Prostate gland (tissue), 2 donors: ENCODE measurements around the gene HTRA2. TPM values are rescaled to one million over a fixed set of nuclear protein-coding genes. Genes with fewer than 3 reads are reported as not detected.
A peak's percentile ranks its signal among the peaks of the same experiment; 100 is the strongest.

Experiments
- DNase-seq: peaks from one replicate; pipeline ENCODE4 v3.0.0-alpha.2; 2019; ENCODE audit warnings: low spot score
- H3K27ac ChIP-seq, 2 donors: fragments of 200-600 bp; sonication (generic); 2 replicates each; pipeline ENCODE4 v1.5.1; 2017 to 2019
- H3K27me3 ChIP-seq: fragments of 200-600 bp; sonication (generic); replicated peaks from 2 replicates; pipeline ENCODE4 v1.5.1; 2019; ENCODE audit not compliant: insufficient read depth
- H3K36me3 ChIP-seq, 2 donors: fragments of 200-600 bp; sonication (generic); 1 replicate in 1 of 2; 2 replicates in 1 of 2; pipeline versions ENCODE4 v1.5.1 to v1.8.1; 2017 to 2019
- H3K4me1 ChIP-seq: fragments of 200-600 bp; sonication (generic); replicated peaks from 2 replicates; pipeline ENCODE4 v1.5.1; 2019
- H3K4me3 ChIP-seq, 2 donors: fragments of 200-600 bp; sonication (generic); 2 replicates each; pipeline ENCODE4 v1.5.1; 2017 to 2019
- H3K9me3 ChIP-seq: fragments of 200-600 bp; sonication (generic); 2 replicates; pipeline ENCODE4 v1.5.1; 2017
- POLR2A ChIP-seq: fragments of 450-650 bp; IDR thresholded peaks from one replicate; pipeline ENCODE4 v1.6.1; 2016; ENCODE audit warnings: antibody characterized with exemption, mild to moderate bottlenecking
- POLR2AphosphoS5 ChIP-seq: sonication (generic); formaldehyde crosslinking; IDR thresholded peaks from one replicate; pipeline ENCODE4 v1.6.1; 2017; ENCODE audit warnings: antibody characterized with exemption
- WGBS: methylation state at CpG from one replicate; pipeline ENCODE4 v1.1.5; 2018; 5-methylcytosine and 5-hydroxymethylcytosine counted together
- intact Hi-C: fragments of 100-400 bp; cut with DNase I; formaldehyde crosslinking; loops from one replicate; pipeline ENCODE4 v1.14.2; 2022
- total RNA-seq, 2 donors: library from RNA; depleted of rRNA; stranded (reverse); fragments of >200 nt; gene quantifications; one replicate each; pipeline ENCODE4 v1.1.0, GENCODE V29; 2016
- TF ChIP-seq, protein P1 (sequence below), 4 experiments: fragments of 200-600 bp in 2 of 4; fragments of 450-650 bp in 2 of 4; sonication (generic) in 2 of 4; IDR thresholded peaks; 1 replicate in 3 of 4; 2 replicates in 1 of 4; pipeline ENCODE4 v1.5.1; 2016 to 2019; ENCODE audit warnings: antibody characterized with exemption in 4 of 4, mild to moderate bottlenecking in 2 of 4, moderate library complexity in 2 of 4

Gene HTRA2
- total RNA-seq, 2 donors from 2014 or later = 19.1 to 37.9 TPM

GRCh38 chr2:74576863-74577229 is 47.1 kb downstream of the HTRA2 start:
- peak overlapping the region in 1 of 2 donors; percentile 40 for H3K27ac ChIP-seq
- DNase-seq = peak; percentile 57
- H3K27me3 ChIP-seq = no peaks in the 10 kb centered on the region
- WGBS = 7% methylated on average over 1 of the region's 1 CpG
- no peak overlapping the region for H3K4me3 ChIP-seq
- H3K9me3 ChIP-seq = no peaks in the 10 kb centered on the region
- intact Hi-C loops = no loop called here
- H3K4me1 ChIP-seq = no peaks in the 10 kb centered on the region
- H3K36me3 ChIP-seq = no peaks in the 10 kb centered on the region
- TF ChIP-seq POLR2AphosphoS5 (peak; percentile 79), POLR2A (no peak)
- TF ChIP-seq, protein P1, sequence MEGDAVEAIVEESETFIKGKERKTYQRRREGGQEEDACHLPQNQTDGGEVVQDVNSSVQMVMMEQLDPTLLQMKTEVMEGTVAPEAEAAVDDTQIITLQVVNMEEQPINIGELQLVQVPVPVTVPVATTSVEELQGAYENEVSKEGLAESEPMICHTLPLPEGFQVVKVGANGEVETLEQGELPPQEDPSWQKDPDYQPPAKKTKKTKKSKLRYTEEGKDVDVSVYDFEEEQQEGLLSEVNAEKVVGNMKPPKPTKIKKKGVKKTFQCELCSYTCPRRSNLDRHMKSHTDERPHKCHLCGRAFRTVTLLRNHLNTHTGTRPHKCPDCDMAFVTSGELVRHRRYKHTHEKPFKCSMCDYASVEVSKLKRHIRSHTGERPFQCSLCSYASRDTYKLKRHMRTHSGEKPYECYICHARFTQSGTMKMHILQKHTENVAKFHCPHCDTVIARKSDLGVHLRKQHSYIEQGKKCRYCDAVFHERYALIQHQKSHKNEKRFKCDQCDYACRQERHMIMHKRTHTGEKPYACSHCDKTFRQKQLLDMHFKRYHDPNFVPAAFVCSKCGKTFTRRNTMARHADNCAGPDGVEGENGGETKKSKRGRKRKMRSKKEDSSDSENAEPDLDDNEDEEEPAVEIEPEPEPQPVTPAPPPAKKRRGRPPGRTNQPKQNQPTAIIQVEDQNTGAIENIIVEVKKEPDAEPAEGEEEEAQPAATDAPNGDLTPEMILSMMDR (IDR thresholded peaks at IDR 0.05) = peak in 1 of 4 experiments; percentile 9

DNA sequence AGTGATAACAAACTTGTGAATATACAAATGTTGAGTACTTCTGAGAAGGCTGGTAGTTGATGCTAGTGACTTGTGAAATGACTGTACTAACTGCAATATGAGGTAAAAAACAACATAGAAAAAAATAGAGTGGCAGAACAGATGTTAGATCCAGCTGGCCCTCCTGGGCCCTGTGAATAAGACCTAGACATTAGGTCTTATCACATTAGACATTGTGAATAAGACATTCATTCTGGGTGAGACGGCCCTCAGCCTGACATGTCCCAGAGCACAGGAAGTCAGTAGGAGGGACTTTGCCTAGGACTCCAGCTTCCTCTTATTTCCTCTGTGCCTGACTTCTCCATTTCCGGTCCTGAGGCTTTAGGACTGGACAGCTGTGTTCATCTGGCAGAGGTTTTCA is 47.7 kb downstream of the HTRA2 start:
- Histone ChIP-seq H3K4me1 (no peaks in the 10 kb centered on the region), H3K27ac (no peak overlapping the region), H3K27me3 (no peaks in the 10 kb centered on the region), H3K4me3 (no peak overlapping the region), H3K9me3 (no peaks in the 10 kb centered on the region), H3K36me3 (no peaks in the 10 kb centered on the region)
- intact Hi-C loops = no loop called here
- WGBS = 55% methylated on average over 2 of the region's 2 CpGs
- TF ChIP-seq, protein P1 (IDR thresholded peaks at IDR 0.05) = no peak
- TF ChIP-seq POLR2A = no peak
- no peak for TF ChIP-seq POLR2AphosphoS5
- DNase-seq = no peak

- no peak overlapping the region for H3K4me3 ChIP-seq
- H3K27me3 ChIP-seq = no peaks in the 10 kb centered on the region
- intact Hi-C loops = no loop called here
- DNase-seq = no peak
- H3K4me1 ChIP-seq = no peaks in the 10 kb centered on the region
- no peak overlapping the region for H3K27ac ChIP-seq
- WGBS = 82% methylated on average over 3 of the region's 3 CpGs
- H3K9me3 ChIP-seq = no peaks in the 10 kb centered on the region
- TF ChIP-seq POLR2AphosphoS5 = no peak
- TF ChIP-seq, protein P1 (IDR thresholded peaks at IDR 0.05) = no peak
- TF ChIP-seq POLR2A = no peak
- no peaks in the 10 kb centered on the region for H3K36me3 ChIP-seq
These were observed 48.7 kb downstream of the HTRA2 start for GRCh38 chr2:74578408-74578807.

DNA sequence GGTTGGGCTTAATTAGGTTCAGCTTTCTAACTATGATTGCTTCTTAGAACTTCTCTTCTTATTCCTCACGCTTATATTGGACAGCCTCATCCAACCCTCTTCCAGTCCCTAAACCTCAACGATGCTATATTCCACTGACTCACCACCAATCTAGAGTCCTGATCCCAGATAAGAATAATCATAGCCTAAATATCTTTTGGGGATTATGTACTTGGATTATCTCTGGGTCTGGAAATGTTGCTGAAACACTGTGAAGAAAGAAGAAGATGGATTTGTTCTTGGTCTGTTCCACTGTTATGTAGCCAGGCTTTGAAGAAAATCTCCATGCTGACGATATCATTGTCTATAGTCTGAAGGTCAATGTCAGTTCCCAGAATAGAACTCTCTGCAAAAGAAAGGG is 51.7 kb downstream of the HTRA2 start:
- TF ChIP-seq POLR2AphosphoS5 (no peak), POLR2A (no peak)
- TF ChIP-seq, protein P1 (IDR thresholded peaks at IDR 0.05) = no peak
- intact Hi-C loops = loop anchor here (10.0 kb wide), 1 partner anchor 57 kb away; the partner anchor contains the start of genes AUP1, DQX1 and HTRA2
- Histone ChIP-seq H3K27ac (no peak overlapping the region), H3K27me3 (no peaks in the 10 kb centered on the region), H3K4me1 (no peaks in the 10 kb centered on the region), H3K4me3 (no peak overlapping the region), H3K9me3 (no peaks in the 10 kb centered on the region), H3K36me3 (no peaks in the 10 kb centered on the region)
- no peak for DNase-seq
- WGBS = 88% methylated on average over 3 of the region's 3 CpGs

- no peaks in the 10 kb centered on the region for H3K4me1 ChIP-seq
- 78% methylated on average over 2 of the region's 2 CpGs for WGBS
- no peak overlapping the region for H3K4me3 ChIP-seq
- TF ChIP-seq POLR2AphosphoS5 = no peak
- TF ChIP-seq POLR2A = no peak
- TF ChIP-seq, protein P1 (IDR thresholded peaks at IDR 0.05) = no peak
- no peaks in the 10 kb centered on the region for H3K27me3 ChIP-seq
- H3K27ac ChIP-seq = no peak overlapping the region
- intact Hi-C loops = loop anchor here (10.0 kb wide), 1 partner anchor 57 kb away; the partner anchor contains the start of genes AUP1, DQX1 and HTRA2
- no peaks in the 10 kb centered on the region for H3K36me3 ChIP-seq
- no peak for DNase-seq
- no peaks in the 10 kb centered on the region for H3K9me3 ChIP-seq
These were observed 52.5 kb downstream of the HTRA2 start for GRCh38 chr2:74582184-74582583.

Other genes with a start within 250 kb of the HTRA2 start
- 10 to 100 TPM in 1 of 2 donors, 1 to 10 TPM in 1; 6.2 to 65.9 TPM for gene SLC4A5, start 186.5 kb upstream of the HTRA2 start, total RNA-seq
- gene DCTN1, start 149.6 kb upstream of the HTRA2 start, total RNA-seq = 100 to 1,000 TPM in 1 of 2 donors, 10 to 100 TPM in 1; 93.9 to 294 TPM
- 1 to 10 TPM; 6.1 to 6.8 TPM for gene C2orf81, start 108.3 kb upstream of the HTRA2 start, total RNA-seq
- 10 to 100 TPM; 11.4 to 19.4 TPM for gene WDR54, start 108.2 kb upstream of the HTRA2 start, total RNA-seq
- 10 to 100 TPM; 24.5 to 26.0 TPM for gene RTKN, start 88.0 kb upstream of the HTRA2 start, total RNA-seq
- 10 to 100 TPM; 28.3 to 46.7 TPM for gene INO80B, start 74.8 kb upstream of the HTRA2 start, total RNA-seq
- gene WBP1, start 71.5 kb upstream of the HTRA2 start, total RNA-seq = 100 to 1,000 TPM in 1 of 2 donors, 10 to 100 TPM in 1; 73.3 to 158 TPM
- 10 to 100 TPM; 57.1 to 68.3 TPM for gene MOGS, start 64.6 kb upstream of the HTRA2 start, total RNA-seq
- gene MRPL53, start 57.3 kb upstream of the HTRA2 start, total RNA-seq = 10 to 100 TPM; 28.2 to 63.3 TPM
- gene CCDC142, start 46.9 kb upstream of the HTRA2 start, total RNA-seq = 10 to 100 TPM; 28.0 to 28.3 TPM
- gene TTC31, start 46.9 kb upstream of the HTRA2 start, total RNA-seq = 10 to 100 TPM; 24.0 to 27.6 TPM
- 1 to 10 TPM in 1 of 2 donors, not detected in 1; 1.2 TPM for gene LBX2, start 30.3 kb upstream of the HTRA2 start, total RNA-seq
- gene PCGF1, start 22.2 kb upstream of the HTRA2 start, total RNA-seq = 10 to 100 TPM; 13.6 to 14.7 TPM
- gene TLX2, start 15.5 kb upstream of the HTRA2 start, total RNA-seq = under 1 TPM in 1 of 2 donors, not detected in 1; 0.97 TPM
- not detected for gene DQX1, start 3.7 kb upstream of the HTRA2 start, total RNA-seq
- 100 to 1,000 TPM; 101 to 124 TPM for gene AUP1, start 227 bp upstream of the HTRA2 start, total RNA-seq
- 10 to 100 TPM in 1 of 2 donors, 1 to 10 TPM in 1; 1.3 to 10.7 TPM for gene LOXL3, start 24.0 kb downstream of the HTRA2 start, total RNA-seq
- gene DOK1, start 24.8 kb downstream of the HTRA2 start, total RNA-seq = 10 to 100 TPM in 1 of 2 donors, 1 to 10 TPM in 1; 4.5 to 18.9 TPM
- 10 to 100 TPM in 1 of 2 donors, under 1 TPM in 1; 0.18 to 10.9 TPM for gene M1AP, start 118.4 kb downstream of the HTRA2 start, total RNA-seq
- 10 to 100 TPM; 12.3 to 16.5 TPM for gene SEMA4F, start 124.3 kb downstream of the HTRA2 start, total RNA-seq